Nephron (organoid): ENCODE results near the gene MAP3K4.
A peak's percentile ranks its signal among the peaks of the same experiment; 100 is the strongest.

Source experiments
- H3K27ac Mint-ChIP-seq, 3 experiments: 2 replicates each; pipeline ENCODE4 v1.8.0; 2020; ENCODE audit warnings: mixed read lengths in 3 of 3, mild to moderate bottlenecking in 2 of 3, moderate library complexity in 1 of 3
- H3K27me3 Mint-ChIP-seq: 2 replicates; pipeline ENCODE4 v1.8.0; 2021; ENCODE audit warnings: low read depth, mild to moderate bottlenecking, moderate library complexity, mixed read lengths
- H3K36me3 Mint-ChIP-seq: 2 replicates; pipeline ENCODE4 v1.8.0; 2020; ENCODE audit warnings: low read depth, mixed read lengths
- H3K4me1 Mint-ChIP-seq: 2 replicates; pipeline ENCODE4 v1.8.0; 2020; ENCODE audit warnings: mixed read lengths
- H3K4me3 Mint-ChIP-seq, 3 experiments: 2 replicates each; pipeline ENCODE4 v1.8.0; 2020; ENCODE audit warnings: mild to moderate bottlenecking in 3 of 3, mixed read lengths in 3 of 3, moderate library complexity in 2 of 3
- H3K9me3 Mint-ChIP-seq: 2 replicates; pipeline ENCODE4 v1.8.0; 2020; ENCODE audit warnings: mixed read lengths
- TF ChIP-seq, protein P1 (sequence below), 3 experiments: fragments of 200-600 bp; sonication (generic); IDR thresholded peaks; one replicate each; pipeline ENCODE4 v1.5.0; 2021; ENCODE audit warnings: antibody characterized with exemption in 3 of 3; ENCODE audit not compliant: unreplicated experiment in 3 of 3

Gene MAP3K4

DNA sequence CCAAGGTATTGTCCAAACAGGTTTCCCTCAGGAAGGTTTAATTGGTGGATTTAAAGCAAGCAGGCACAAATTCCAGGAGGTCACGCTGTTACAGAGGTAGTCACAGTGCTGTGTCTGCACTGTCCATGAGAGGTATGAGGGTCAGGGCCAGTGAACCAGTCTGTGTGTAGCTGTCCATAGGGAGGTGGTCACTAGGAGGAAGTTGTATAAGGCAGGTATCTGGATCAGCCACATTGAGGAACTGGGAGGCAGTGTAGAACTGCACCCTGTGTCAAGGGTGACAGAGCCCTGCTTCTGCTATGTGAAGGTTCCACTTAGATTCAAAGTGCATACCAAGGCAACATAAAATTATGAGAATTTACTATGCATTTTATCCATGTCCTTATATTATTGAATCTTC lies 73.3 kb downstream of the MAP3K4 start:
- no peak overlapping the region for H3K4me3 Mint-ChIP-seq
- H3K27ac Mint-ChIP-seq = peak overlapping the region in 1 of 3 experiments; percentile 19
- TF ChIP-seq, protein P1, sequence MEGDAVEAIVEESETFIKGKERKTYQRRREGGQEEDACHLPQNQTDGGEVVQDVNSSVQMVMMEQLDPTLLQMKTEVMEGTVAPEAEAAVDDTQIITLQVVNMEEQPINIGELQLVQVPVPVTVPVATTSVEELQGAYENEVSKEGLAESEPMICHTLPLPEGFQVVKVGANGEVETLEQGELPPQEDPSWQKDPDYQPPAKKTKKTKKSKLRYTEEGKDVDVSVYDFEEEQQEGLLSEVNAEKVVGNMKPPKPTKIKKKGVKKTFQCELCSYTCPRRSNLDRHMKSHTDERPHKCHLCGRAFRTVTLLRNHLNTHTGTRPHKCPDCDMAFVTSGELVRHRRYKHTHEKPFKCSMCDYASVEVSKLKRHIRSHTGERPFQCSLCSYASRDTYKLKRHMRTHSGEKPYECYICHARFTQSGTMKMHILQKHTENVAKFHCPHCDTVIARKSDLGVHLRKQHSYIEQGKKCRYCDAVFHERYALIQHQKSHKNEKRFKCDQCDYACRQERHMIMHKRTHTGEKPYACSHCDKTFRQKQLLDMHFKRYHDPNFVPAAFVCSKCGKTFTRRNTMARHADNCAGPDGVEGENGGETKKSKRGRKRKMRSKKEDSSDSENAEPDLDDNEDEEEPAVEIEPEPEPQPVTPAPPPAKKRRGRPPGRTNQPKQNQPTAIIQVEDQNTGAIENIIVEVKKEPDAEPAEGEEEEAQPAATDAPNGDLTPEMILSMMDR (IDR thresholded peaks at IDR 0.05; ENCODE audit: unreplicated experiment in 3 of 3) = no peak
- H3K9me3 Mint-ChIP-seq = peaks cover 5% of the 10 kb centered on the region
- H3K36me3 Mint-ChIP-seq = peaks cover 33% of the 10 kb centered on the region
- no peaks in the 10 kb centered on the region for H3K27me3 Mint-ChIP-seq
- no peaks in the 10 kb centered on the region for H3K4me1 Mint-ChIP-seq

DNA sequence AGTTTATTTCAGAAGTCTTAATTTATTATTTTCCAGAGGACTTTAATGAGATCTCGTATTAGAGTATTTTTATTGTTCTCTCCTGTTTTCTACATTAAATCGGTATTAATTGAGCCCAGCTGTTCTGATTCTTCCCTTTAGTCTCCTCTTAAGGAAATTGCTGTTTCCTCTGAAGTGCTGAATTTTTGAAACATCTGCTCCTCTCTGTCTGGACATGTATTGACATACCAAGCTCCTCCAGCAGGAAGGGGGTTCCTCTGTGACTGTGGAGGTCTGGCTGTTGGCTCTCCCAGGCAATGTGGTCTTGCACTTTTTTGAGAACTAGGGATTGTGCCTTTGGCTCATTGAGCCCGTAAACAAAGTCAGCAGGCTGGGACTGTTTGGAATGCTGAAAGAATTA lies 74.9 kb downstream of the MAP3K4 start:
- Mint-ChIP-seq H3K36me3 (peaks cover 30% of the 10 kb centered on the region), H3K27ac (no peak overlapping the region)

DNA sequence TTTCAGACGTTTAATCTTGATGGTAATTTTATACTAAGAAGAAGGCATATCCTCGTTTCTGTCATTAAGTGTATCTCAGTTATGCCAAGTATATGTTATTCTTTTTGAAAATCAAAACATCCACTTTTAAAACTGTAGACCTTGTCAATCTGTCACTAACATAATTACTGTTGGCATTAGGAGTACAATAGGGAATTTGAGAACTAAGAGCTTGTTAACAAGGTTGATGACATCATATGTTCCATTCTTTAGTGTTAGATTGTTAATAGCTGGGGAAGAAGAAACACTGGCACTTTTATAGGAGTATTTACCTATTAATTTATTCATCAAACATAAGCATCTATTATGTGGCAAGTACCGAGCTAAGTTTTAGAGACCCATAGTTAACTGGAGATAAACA lies 76.2 kb downstream of the MAP3K4 start:
- H3K4me3 Mint-ChIP-seq = no peak overlapping the region

More for the DNA sequence above, 74.9 kb downstream of the MAP3K4 start:
- Mint-ChIP-seq H3K4me3 (no peak overlapping the region), H3K4me1 (no peaks in the 10 kb centered on the region), H3K9me3 (peaks cover 5% of the 10 kb centered on the region), H3K27me3 (no peaks in the 10 kb centered on the region)
- TF ChIP-seq, protein P1 (IDR thresholded peaks at IDR 0.05; ENCODE audit: unreplicated experiment in 3 of 3) = no peak

DNA sequence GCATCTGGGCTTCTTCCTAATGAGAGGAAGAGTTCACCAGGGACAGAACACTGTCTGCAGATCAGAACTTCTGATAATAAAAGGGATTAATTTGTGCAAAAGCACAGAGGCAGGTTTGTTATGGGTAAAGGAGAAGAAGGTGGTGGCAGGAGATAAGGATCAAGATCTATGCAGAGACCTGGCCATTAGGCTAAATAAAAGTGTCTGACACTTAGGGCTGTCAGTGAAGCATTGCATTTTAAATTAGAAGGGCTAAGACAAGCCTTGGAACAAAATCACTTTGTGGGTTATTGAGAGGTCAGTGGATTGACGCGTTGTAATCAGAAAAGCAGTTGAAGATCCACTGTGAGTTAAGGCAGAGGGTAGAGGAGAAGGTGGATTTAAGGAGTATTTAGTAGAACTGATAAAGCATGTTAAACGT lies 76.8 kb downstream of the MAP3K4 start:
- TF ChIP-seq, protein P1 (IDR thresholded peaks at IDR 0.05; ENCODE audit: unreplicated experiment in 3 of 3) = no peak
- peaks cover 24% of the 10 kb centered on the region for H3K36me3 Mint-ChIP-seq
- no peaks in the 10 kb centered on the region for H3K4me1 Mint-ChIP-seq
- H3K4me3 Mint-ChIP-seq = no peak overlapping the region
- no peak overlapping the region for H3K27ac Mint-ChIP-seq
- no peaks in the 10 kb centered on the region for H3K27me3 Mint-ChIP-seq
- peaks cover 3% of the 10 kb centered on the region for H3K9me3 Mint-ChIP-seq

More for the DNA sequence above, 76.2 kb downstream of the MAP3K4 start:
- H3K9me3 Mint-ChIP-seq = peaks cover 3% of the 10 kb centered on the region
- H3K27me3 Mint-ChIP-seq = no peaks in the 10 kb centered on the region
- peaks cover 23% of the 10 kb centered on the region for H3K36me3 Mint-ChIP-seq
- H3K27ac Mint-ChIP-seq = no peak overlapping the region
- TF ChIP-seq, protein P1 (IDR thresholded peaks at IDR 0.05; ENCODE audit: unreplicated experiment in 3 of 3) = no peak
- H3K4me1 Mint-ChIP-seq = no peaks in the 10 kb centered on the region

DNA sequence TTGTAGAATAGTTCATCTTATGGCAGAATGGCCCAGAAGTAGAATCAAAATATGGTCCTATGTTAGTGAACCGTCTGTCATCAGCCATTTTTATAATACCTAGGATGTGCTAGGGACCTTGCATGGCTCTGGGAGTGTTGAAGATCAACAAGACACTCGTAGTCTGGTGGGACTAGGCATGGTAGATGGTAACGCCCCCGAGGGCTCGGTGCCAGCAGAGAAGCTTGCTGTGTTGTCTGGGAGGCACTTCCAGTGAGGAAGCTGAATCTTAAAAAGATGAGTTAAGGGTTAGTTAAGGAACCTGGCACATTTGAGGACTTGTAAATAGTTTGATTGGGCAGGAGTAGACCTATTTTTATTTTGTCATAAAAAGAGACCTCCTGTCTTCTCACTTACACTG lies 82.4 kb downstream of the MAP3K4 start:
- Mint-ChIP-seq H3K9me3 (no peaks in the 10 kb centered on the region), H3K27ac (no peak overlapping the region), H3K4me1 (no peaks in the 10 kb centered on the region), H3K27me3 (no peaks in the 10 kb centered on the region), H3K36me3 (peaks cover 15% of the 10 kb centered on the region), H3K4me3 (no peak overlapping the region)
- TF ChIP-seq, protein P1 (IDR thresholded peaks at IDR 0.05; ENCODE audit: unreplicated experiment in 3 of 3) = no peak

DNA sequence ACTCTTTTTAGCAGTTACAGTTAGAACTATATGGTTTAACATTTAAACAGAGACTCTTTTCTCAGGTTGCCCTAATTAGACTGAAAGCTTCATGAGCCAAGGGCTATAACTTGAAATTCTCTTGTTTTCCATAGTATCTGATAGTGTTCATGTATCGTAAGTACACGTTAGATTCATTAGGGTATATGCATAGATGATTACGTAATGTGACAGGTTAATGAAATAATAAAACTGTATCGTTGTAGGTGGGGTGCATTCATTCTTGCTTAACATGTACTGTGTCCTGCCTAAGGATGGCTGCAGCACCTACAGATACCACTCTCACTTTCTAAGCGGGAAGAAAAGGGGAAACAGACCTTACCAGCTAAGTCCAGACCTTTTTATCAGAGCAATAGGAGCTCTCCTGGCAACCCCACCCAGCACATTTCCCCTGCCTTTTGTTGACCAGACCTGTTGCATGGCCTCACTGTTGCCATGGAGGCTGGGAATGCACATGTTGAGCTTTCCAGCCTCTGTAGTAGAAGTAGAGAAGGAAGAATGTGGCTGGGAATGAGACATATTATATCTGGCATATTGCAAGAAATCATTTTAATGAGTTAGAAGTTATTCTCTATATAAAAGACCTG lies 83.0 kb downstream of the MAP3K4 start:
- TF ChIP-seq, protein P1 (IDR thresholded peaks at IDR 0.05; ENCODE audit: unreplicated experiment in 3 of 3) = no peak
- Mint-ChIP-seq H3K27ac (no peak overlapping the region), H3K4me1 (no peaks in the 10 kb centered on the region), H3K9me3 (no peaks in the 10 kb centered on the region), H3K4me3 (no peak overlapping the region), H3K27me3 (no peaks in the 10 kb centered on the region), H3K36me3 (peaks cover 15% of the 10 kb centered on the region)
